Nucleus accumbens (tissue), 56 donors: Measurements from ENCODE around the gene SHISAL1.

Source experiments
- DNase-seq, 56 donors: peaks; one replicate each; lab custom pipeline; 2025; lab: John Stamatoyannopoulos, UW

The SHISAL1 gene

GRCh38 chr22:44266796-44267760 lies 45.7 kb downstream of the SHISAL1 start:
- no peak for DNase-seq

GRCh38 chr22:44263547-44263946 lies 49.2 kb downstream of the SHISAL1 start:
- DNase-seq = no peak

DNA sequence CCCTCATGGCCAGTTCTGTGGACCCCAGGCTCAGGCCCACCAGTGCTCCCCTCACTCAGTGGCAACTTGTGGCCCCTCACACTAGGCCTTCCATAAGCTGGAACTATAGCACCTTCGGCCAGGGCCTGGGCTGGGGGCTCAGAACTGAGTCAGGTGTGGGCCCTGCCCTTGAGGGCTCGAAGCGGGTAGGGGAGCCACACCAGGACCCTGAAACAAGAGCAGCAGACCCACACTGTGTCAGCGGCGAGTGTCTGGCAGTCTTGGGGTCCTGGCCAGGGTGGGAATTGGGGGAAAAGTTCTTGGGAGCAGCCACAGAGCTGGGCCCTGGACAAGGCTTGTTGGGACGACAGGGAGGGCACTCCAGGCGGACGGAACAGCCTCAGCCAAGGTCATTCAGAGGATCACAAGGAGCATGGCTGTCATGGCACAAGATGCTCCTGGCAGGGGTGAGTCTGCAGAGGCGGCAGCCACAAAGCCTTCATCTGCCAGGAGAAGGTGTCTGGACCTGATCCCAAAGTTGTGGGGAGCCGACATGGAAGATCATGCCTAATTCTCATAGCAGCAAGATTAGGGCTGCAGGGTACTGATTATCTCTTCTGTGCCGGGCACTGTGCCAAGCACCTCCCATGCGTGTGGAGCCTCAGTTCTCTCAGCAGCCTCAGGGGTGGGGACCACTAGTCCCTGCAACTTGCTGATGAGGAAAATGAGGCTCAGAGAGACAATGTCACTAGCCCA lies 50.7 kb downstream of the SHISAL1 start:
- DNase-seq = peak in 10 of 56 donors; percentile 6 to 59 (median 24)

- DNase-seq = no peak
Observed at GRCh38 chr22:44261164-44261860, 51.4 kb downstream of the SHISAL1 start.

DNA sequence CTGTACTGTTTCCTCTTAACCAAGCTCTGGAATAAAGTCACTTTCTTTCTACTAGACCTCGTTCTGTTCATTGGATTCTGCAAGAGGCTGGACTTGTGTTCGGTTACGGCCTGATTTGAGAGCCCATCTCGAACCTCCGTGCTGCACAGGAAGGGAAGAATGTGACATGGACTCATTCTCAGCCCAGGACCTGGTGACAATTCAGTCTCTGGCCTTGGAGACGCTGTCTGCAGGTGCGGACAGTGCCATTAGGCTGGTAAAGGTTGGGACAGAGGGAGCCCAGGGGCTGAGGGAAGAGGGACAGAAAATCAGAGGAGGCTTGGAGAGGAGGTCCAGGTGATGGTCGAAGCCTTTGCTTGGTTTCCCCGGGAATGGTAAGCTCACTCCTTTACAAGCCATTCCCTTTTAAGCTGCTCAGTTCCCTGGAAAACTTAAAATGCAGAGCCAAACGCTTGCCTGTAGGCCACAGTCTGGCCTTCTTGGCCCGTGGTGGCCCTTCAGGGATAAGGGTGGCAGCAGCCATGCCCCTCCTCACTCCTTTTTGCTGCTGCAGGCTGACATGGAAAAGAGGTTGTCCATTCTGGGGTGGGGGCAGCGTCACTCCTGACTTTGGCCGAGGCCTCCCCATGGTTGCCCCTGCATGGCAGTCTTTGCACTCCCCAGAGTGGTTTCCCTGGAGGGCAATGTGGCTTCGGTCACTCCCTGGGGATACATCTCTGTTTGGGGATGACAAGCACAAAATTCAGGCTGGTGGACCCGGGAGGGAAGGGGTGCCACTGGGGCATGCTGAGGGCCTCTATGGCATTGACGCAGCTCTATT lies 52.3 kb downstream of the SHISAL1 start:
- no peak for DNase-seq

DNA sequence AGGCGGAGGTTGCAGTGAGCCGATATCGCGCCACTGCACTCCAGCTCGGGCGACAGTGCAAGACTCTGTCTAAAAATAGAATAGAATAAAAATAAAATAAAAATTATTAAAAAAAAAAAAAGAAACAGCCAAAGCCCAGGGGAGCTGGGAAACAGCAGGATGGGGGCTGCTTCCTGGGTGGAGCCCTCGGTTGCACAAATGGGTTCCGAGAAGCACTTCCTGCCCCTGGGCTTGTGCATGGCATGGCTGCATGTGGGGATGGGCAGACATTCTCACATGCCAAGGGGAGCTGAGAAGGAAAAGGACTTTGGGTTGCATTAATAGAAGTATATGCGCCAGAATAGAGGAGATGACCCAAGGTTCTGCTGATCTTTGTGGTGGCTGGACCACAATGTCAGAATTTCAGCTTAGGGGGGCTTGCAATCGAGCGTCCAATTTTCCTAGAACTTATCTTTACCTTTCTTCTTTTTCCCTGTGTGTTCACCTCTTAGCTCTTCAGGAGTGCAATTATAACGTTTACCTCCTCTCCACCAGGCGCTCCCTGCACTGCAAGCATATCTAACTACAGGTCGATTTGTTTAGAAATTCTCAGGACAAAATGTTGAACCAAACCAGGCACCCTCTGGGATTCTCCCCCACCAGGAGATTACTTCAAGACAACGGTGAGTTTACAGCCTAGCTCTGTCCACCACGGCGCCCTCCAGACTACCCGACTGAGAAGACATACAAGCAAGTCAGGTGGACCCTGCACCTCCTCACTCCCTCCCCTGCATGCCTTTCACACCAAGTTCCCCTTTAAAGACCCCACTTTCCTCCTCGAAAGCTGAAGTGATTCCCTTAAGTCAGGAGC lies 53.2 kb downstream of the SHISAL1 start:
- no peak for DNase-seq

- no peak for DNase-seq
Observed at GRCh38 chr22:44256556-44257485, 55.9 kb downstream of the SHISAL1 start.

GRCh38 chr22:44256085-44256484 lies 56.7 kb downstream of the SHISAL1 start:
- no peak for DNase-seq

- DNase-seq = no peak
Observed at GRCh38 chr22:44254811-44255210, 57.9 kb downstream of the SHISAL1 start.

DNA sequence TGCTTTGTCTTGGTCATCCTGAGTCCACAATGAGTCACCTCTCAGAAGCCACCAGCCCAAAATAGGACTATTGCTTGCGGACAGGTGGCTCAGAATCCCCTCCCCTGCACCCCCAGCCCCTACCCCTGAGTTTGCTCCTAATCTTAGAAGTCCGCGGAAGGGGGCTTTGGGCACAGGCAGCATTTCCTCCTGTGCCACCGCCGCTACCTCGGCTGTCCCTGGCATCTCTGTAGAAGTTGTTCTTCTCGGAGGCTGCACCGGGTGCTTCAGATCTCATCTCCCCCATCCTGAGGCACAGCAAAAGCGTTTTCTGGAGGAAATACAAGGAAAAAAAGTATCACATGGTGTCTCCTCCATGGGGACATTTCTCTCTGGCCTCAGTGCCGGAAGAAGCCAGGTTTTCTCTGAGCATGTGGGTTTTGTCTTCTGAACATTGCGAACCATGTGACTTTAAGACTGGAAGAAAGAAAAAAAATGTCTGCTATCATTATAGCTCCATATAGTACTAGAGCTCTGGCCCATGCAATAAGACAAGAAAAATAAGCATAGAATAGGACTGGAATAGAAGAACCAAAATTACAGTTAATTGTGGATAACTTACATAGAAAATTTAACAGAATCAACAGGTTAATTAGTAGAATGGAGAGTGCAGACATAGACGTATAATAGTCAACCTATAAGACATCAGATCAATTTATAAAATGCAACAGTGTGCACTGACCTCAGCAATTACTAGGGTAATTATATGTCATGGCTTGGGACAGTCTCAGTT lies 63.2 kb downstream of the SHISAL1 start:
- no peak for DNase-seq

DNA sequence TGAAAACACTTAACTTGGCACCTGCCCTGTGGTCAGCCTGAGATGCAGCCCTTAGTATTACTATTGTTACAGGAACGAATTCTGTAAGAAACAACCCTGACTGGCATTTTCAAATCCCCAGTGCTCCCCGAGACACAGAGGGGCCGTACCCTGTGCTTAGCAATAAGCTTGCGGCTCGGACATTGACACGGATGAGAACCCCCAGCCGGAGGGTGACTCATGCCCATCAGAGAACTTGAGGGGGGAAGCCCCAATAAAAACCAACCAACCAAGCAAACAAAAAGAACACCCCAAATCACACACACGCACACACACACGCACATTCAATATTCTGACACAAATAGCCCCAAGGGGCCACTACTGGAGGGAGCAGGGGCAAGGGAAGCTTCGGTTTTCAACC lies 63.8 kb downstream of the SHISAL1 start:
- no peak for DNase-seq

GRCh38 chr22:44247923-44248892 lies 64.5 kb downstream of the SHISAL1 start:
- no peak for DNase-seq

DNA sequence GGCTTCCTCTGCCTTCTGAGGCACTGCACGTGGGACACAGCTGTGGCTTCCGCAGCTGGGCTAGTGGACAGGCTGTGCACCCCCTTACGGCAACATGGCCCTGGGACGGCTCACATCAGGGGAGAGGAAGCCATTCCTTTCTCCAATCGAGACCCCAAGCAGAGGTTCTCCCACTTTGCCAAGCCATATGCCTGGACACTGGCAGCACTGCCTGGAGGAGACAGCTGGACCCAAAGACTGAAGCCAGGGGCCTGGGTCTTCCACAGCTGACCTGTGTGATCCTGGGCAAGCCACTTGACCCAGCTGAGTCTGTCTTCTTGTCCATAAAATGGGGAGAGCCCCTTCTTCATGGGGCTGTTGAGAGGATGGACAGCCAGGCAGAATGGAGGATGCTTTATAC lies 65.4 kb downstream of the SHISAL1 start:
- no peak for DNase-seq

- DNase-seq = no peak
Observed at GRCh38 chr22:44246615-44247326, 66.0 kb downstream of the SHISAL1 start.

- DNase-seq = no peak
Observed at GRCh38 chr22:44245867-44246266, 66.9 kb downstream of the SHISAL1 start.
